HG02798 (cell line): ENCODE results near the gene KIF21B.

Experiments
- ATAC-seq: cut with Tn5 transposase; IDR thresholded peaks from one replicate; pipeline ENCODE4 v1.9.1; 2021; ENCODE audit warnings: mild to moderate bottlenecking; ENCODE audit not compliant: unreplicated experiment, poor library complexity

Gene KIF21B

GRCh38 chr1:201050515-201051277 is 27.2 kb upstream of the KIF21B start:
- no peak for ATAC-seq

- no peak for ATAC-seq
Measured at GRCh38 chr1:201049248-201049831, 25.8 kb upstream of the KIF21B start.

GRCh38 chr1:201048521-201048920 is 25.0 kb upstream of the KIF21B start:
- ATAC-seq, result no peak

- no peak for ATAC-seq
Measured at GRCh38 chr1:201044119-201044518, 20.6 kb upstream of the KIF21B start.

GRCh38 chr1:201042779-201043461 is 19.4 kb upstream of the KIF21B start:
- peak; percentile 73 for ATAC-seq

- no peak for ATAC-seq
Measured at GRCh38 chr1:201041011-201041410, 17.5 kb upstream of the KIF21B start.

- ATAC-seq, result no peak
Measured at GRCh38 chr1:201039876-201040275, 16.4 kb upstream of the KIF21B start.

- ATAC-seq, result no peak
Measured at GRCh38 chr1:201039418-201039817, 15.9 kb upstream of the KIF21B start.

- no peak for ATAC-seq
Measured at GRCh38 chr1:201038186-201038876, 14.8 kb upstream of the KIF21B start.

GRCh38 chr1:201036188-201036842 is 12.8 kb upstream of the KIF21B start:
- ATAC-seq, result no peak

- no peak for ATAC-seq
Measured at GRCh38 chr1:201034671-201035070, 11.2 kb upstream of the KIF21B start.

GRCh38 chr1:201032408-201032807 is 8.9 kb upstream of the KIF21B start:
- no peak for ATAC-seq

- ATAC-seq, result no peak
Measured at GRCh38 chr1:201028461-201028889, 5.0 kb upstream of the KIF21B start.

GRCh38 chr1:201026836-201027235 is 3.3 kb upstream of the KIF21B start:
- no peak for ATAC-seq

GRCh38 chr1:201026234-201026633 is 2.7 kb upstream of the KIF21B start:
- ATAC-seq, result no peak

- ATAC-seq, result no peak
Measured at GRCh38 chr1:201025571-201026002, 2.1 kb upstream of the KIF21B start.

- no peak for ATAC-seq
Measured at GRCh38 chr1:201024625-201024998, 1.1 kb upstream of the KIF21B start.

- no peak for ATAC-seq
Measured at GRCh38 chr1:201023920-201024624, 558 bp upstream of the KIF21B start.

- no peak for ATAC-seq
Measured at GRCh38 chr1:201022820-201023516, 546 bp downstream of the KIF21B start.
